GM15510 (cell line): ENCODE results near the gene FXYD4.

ENCODE experiments used
- POLR2A ChIP-seq: IDR thresholded peaks from 3 replicates; pipeline ENCODE4 v1.6.1; 2011; ENCODE audit warnings: borderline replicate concordance; ENCODE audit not compliant: insufficient read length; ENCODE audit errors: extremely low read depth

The FXYD4 gene

GRCh38 chr10:43371418-43371817 lies at the start of gene FXYD4:
FXYD4 (plus strand) TSS chr10:43371636; CDS start chr10:43373747, 2,111 bp downstream.
- TF ChIP-seq POLR2A, result no peak

GRCh38 chr10:43322331-43322730 lies 49.1 kb upstream of the FXYD4 start:
- no peak for TF ChIP-seq POLR2A

- no peak for TF ChIP-seq POLR2A
Measured at GRCh38 chr10:43322769-43323168, 48.7 kb upstream of the FXYD4 start.

GRCh38 chr10:43323245-43323644 lies 48.2 kb upstream of the FXYD4 start:
- TF ChIP-seq POLR2A, result no peak

GRCh38 chr10:43324876-43325275 lies 46.6 kb upstream of the FXYD4 start:
- TF ChIP-seq POLR2A, result no peak

- no peak for TF ChIP-seq POLR2A
Measured at GRCh38 chr10:43327171-43327570, 44.3 kb upstream of the FXYD4 start.

- TF ChIP-seq POLR2A, result no peak
Measured at GRCh38 chr10:43327986-43328385, 43.5 kb upstream of the FXYD4 start.

GRCh38 chr10:43333653-43334052 lies 37.8 kb upstream of the FXYD4 start:
- no peak for TF ChIP-seq POLR2A

- TF ChIP-seq POLR2A, result no peak
Measured at GRCh38 chr10:43336061-43336460, 35.4 kb upstream of the FXYD4 start.

GRCh38 chr10:43336641-43337318 lies 34.7 kb upstream of the FXYD4 start:
- TF ChIP-seq POLR2A, result no peak

- no peak for TF ChIP-seq POLR2A
Measured at GRCh38 chr10:43338117-43338516, 33.3 kb upstream of the FXYD4 start.

GRCh38 chr10:43339136-43339535 lies 32.3 kb upstream of the FXYD4 start:
- no peak for TF ChIP-seq POLR2A

- TF ChIP-seq POLR2A, result no peak
Measured at GRCh38 chr10:43340101-43340500, 31.3 kb upstream of the FXYD4 start.

GRCh38 chr10:43340619-43341018 lies 30.8 kb upstream of the FXYD4 start:
- no peak for TF ChIP-seq POLR2A

- no peak for TF ChIP-seq POLR2A
Measured at GRCh38 chr10:43341450-43341849, 30.0 kb upstream of the FXYD4 start.

GRCh38 chr10:43342279-43343125 lies 28.9 kb upstream of the FXYD4 start:
- TF ChIP-seq POLR2A, result no peak
